NCI-H1105 (cell line): ENCODE measurements around the gene SCRN1.

ENCODE experiments used
- DNase-seq: peaks from one replicate; lab custom pipeline; 2025; lab: John Stamatoyannopoulos, UW

The SCRN1 gene, protein sequence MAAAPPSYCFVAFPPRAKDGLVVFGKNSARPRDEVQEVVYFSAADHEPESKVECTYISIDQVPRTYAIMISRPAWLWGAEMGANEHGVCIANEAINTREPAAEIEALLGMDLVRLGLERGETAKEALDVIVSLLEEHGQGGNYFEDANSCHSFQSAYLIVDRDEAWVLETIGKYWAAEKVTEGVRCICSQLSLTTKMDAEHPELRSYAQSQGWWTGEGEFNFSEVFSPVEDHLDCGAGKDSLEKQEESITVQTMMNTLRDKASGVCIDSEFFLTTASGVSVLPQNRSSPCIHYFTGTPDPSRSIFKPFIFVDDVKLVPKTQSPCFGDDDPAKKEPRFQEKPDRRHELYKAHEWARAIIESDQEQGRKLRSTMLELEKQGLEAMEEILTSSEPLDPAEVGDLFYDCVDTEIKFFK

DNA sequence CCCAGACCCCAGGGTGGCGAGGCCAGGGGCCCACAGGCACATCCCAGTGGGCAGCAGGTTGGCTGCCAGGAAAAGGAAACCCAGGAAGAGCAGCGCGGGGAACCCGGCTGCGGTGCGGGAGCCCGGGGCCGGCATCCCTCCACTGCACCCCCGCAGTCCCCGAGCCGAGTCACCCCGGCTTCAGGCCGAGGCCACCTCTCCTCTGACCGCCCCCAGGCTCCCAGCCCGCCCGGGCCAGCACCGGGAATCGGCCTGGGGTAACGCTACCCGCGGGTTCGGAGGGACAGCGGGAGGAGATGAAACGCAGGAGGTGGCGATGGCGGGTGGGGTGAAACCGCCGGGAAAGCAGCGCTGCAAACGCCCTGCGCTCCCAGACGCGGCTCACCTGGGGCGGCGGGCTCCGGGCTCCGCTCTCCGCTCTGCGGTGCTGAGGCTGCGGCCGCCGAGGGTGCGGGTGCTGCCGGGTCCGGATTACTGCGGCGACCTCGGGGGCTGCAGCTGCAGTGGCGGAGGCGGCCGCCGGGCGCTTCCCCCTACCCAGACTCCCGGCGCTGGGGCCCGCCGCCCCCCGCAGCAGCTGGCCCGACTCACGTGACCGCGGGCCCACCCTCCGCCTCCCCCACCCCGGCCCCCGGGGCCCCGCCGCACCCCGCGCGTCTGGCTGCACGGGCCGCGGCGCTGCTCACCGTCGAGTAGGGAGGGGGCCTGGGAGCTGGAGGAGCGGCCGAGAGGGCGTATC lies at the start of gene SCRN1:
TSS of gene SCRN1 (minus strand) at position 545 of the 739 bp plus-strand sequence. CDS start 20,734 bp downstream, outside the sequence.
- peak; percentile 40 for DNase-seq

DNA sequence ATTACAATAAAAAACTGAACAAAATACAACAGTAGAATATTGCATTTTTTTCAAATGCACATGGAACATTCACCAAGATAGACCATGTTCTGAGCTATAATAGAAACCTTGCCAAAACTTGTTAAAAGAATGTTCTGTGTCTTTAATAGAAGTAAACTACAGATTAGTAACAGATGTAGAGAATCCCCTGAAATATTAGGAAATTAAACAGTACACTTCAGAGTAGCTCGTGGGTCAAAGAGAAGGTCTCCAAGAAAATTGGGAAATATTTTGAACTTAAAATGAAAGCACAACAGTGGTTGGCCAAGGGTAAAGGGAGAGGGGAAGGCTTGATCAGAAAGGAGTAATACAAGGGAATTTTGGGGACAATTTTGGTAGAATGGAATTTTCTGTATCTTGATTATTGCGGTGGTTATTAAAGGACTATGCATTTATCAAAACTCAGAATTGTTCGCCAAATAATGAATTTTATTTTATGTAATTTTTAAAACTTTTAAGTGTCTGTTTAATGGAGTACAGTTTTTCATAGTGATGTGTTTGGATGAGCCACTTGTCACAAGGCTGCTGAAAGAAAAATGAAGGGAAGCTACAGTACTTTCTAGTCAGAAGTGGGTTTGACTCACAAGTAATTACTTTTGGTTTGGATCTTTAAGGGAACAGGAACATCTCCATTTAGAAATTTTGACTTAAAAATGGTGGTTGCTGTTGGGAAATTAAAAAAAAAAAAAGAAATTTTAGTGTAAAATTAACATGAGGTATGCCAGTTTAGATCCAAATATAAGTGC lies 48.8 kb upstream of the SCRN1 start:
- no peak for DNase-seq

GRCh38 chr7:30036220-30036619 lies 46.6 kb upstream of the SCRN1 start:
- no peak for DNase-seq

GRCh38 chr7:30034501-30034900 lies 44.9 kb upstream of the SCRN1 start:
- no peak for DNase-seq

DNA sequence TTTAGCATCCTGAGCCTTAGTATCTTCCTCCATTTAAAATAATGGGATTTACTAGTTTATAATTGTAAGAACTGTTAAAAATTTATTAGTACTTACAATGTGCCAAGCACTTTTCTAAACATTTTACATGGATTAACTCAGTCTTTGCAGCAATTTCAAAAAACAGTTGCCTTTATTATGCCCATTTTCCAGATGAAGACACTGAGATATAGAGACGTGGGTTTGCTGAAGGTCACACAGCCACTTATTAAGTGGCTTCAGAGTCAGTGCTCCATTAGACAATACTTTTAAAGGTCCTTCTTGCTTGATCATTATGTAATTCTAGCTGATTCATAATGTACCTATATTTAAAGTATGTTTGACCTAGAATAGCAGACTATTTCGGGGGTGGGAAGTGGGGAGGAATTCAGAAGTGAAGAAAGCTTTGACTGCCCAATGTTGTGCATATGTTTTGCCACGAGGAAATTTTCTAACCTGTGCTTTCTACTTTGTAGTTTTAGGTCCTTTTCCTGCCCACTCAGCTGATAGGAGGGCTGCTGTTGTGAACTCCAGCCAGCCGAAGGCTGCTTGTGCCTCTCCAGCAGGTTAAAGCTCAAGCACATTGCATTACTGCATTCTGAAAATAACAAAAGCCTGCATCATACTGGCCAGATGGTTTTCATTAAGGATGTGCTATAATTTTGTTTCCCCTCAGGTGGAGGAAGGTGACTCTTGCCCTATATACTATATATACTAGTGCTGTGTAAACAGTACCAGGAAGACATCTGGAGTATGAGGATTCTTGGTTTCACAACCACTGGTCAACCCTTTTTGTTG lies 42.9 kb upstream of the SCRN1 start:
- DNase-seq: no peak

GRCh38 chr7:30029696-30030095 lies 40.1 kb upstream of the SCRN1 start:
- no peak for DNase-seq

- DNase-seq: no peak
Observed at GRCh38 chr7:30028749-30029635, 39.4 kb upstream of the SCRN1 start.

DNA sequence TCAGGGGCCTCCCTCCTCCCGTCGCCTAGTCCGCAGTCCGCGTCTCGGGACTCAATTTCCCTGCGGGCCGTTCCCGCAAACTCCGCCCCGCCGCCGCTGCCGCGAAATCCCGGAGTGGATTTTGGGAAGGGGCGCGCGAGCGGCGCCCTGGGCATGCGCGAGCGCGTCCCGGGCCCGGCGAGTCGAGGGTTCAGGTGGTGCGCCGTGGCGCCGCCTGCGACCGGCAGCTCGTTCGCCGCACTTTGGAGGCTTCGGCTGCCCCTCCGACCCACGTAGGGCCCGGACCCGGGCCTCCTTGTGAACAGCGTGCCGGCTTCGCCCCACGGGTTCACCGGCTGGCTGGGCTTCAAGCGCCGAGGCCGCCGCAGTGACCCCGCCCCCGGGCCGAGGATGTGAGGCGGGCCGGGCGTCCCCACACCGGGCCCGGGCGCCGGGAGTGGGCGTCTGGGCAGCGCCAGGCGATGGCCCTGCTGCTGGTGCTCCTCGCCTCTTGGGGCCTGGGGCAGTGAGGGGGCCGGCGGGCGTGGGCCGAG lies 38.7 kb upstream of the SCRN1 start, which contains the start of gene PLEKHA8:
TSS of gene PLEKHA8 (plus strand) at position 197 of the 533 bp plus-strand sequence. CDS start 351 bp downstream, outside the sequence.
- peak; percentile 78 for DNase-seq

DNA sequence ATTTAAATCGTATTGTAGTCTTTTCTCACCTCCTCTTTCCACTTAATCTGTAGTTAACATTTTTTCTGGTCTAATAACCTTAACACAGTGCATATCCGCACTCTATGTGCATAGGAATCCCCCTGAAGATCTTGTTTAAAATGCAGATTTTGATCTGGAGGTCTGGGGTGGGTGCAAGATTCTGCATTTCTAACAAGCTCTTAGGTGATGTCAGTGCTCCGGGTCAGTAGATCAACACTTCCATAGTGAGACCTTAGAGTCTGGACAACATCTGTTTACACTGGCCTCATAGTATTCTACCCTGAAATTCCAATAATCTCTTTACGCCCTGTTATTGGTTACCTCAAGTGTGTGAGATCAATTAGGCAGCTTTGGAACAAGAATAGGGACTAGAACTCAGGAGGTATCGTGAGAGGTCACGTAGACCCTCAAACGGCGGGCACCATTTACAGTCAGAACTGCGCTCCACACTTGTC lies 38.2 kb upstream of the SCRN1 start:
- DNase-seq: no peak

- DNase-seq: no peak
Observed at GRCh38 chr7:30027065-30027456, 37.5 kb upstream of the SCRN1 start.

- DNase-seq: peak; percentile 97
Observed at GRCh38 chr7:30026229-30027064, 36.8 kb upstream of the SCRN1 start, which contains the start of gene FKBP14. FKBP14 (minus strand) TSS chr7:30026702; CDS start chr7:30026508, 194 bp downstream.

DNA sequence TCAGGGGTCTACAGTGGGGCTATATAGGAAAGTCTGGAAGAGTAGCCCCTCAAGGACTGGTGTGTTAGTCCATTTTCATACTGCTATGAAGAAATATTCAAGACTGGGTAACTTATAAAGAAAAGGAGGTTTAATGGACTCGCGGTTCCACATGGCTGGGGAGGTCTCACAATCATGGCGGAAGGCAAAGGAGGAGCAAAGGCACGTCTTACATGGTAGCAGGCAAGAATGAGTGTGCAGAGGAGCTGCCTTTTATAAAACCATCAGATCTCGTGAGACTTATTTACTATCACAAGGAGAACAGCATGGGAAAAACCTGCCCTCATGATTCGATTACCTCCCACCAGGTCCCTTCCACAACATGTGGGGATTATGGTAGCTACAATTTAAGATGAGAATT lies 33.9 kb upstream of the SCRN1 start:
- no peak for DNase-seq

- DNase-seq: no peak
Observed at GRCh38 chr7:30022991-30023390, 33.4 kb upstream of the SCRN1 start.

DNA sequence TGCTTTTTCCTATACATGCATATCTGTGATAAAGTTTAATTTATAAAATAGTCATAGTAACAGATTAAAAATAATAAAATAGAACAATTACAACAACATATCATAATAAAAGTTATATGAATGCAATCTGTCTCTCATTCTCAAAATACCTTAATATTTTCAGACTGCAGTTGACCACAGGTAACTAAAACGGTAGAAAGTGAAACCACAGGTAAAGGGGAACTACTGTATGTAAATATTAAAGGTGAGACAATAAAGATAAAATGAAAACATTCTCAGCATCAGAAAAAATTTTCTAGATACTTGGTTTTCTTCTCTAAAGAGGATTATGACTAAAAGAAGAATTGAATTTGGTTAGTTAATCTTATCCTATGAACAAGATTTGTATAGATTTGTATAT lies 30.9 kb upstream of the SCRN1 start:
- DNase-seq: no peak

DNA sequence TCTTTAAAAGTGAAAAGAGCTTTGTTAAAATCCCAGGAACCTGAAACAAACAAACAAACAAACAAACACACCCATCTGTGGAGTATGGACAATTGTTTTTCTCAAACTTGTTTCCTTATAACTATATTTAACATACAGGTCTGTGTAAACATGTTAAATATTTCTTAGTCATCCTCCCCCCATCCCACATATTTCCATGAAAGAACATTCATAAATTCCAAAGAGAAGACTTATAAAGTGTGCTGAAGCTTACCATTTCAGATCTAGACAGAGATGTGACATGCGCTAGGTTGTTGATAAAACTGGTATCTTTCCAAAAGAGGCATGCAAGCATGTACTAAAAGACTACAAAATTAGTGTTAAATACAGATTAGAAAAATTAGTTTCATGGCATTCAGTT lies 30.4 kb upstream of the SCRN1 start:
- no peak for DNase-seq

DNA sequence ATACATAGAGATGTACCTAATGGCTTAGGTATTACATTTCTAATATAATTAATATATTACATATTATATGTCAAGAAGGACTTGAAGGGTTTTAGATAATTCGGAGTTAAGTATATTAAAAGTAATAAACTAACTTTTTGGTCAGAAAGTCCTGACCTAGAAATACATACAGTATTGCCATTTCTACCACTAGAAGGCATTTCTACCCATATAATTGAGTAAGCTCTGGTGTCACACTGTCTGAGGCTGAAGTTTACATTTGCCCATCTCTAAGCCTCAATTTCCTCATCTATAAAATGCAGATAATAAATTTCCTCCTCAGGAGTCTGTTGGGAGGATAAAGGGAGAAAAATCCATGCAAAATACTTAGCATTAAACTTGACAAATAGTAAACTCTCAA lies 29.8 kb upstream of the SCRN1 start:
- DNase-seq: no peak

- DNase-seq: no peak
Observed at GRCh38 chr7:30018451-30018850, 28.9 kb upstream of the SCRN1 start.

- no peak for DNase-seq
Observed at GRCh38 chr7:30012757-30013156, 23.2 kb upstream of the SCRN1 start.

DNA sequence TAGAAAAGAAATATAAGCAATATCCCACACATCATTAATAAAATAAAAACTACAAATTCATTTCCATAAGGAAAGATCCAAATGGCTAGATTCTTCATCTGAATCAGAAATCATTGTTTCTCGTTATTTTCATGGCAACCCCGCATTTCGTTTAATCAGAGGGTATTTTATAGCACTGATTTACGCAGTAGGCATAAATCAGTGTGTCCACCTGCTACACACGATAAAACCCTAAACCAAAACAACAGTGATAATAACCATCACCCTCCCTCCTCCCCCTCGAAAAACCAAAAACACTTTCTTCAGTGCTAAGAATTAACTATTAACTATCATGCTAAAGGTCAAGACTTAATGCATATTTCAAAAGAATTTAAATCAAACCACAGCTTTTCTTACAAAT lies 20.4 kb upstream of the SCRN1 start:
- DNase-seq: no peak
